ENCODE measurements around the gene GBP3.
"Not testable (repeated sequence)": the region's sequence is repeated elsewhere in the genome, so short reads cannot be mapped to it uniquely, and the experiment has no call there.

DNA sequence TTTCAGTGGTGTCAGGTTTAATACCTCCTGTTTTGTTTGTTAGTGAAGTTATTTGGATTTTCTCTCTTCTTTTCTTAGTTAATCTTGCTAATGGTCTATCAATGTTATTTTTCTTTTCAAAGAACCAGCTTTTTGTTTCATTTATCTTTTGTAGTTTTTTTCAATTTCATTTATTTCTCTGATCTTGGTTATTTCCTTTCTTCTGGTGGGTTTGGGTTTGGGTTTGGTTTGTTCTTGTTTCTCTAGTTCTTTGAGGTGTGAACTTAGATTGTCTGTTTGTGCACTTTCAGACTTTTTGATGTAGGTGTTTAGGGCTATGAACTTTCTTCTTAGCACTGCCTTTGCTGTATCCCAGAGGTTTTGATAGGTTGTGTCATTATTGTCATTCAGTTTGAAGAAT lies 20.5 kb downstream of the GBP3 start:
- TF ChIP-seq, protein P1, sequence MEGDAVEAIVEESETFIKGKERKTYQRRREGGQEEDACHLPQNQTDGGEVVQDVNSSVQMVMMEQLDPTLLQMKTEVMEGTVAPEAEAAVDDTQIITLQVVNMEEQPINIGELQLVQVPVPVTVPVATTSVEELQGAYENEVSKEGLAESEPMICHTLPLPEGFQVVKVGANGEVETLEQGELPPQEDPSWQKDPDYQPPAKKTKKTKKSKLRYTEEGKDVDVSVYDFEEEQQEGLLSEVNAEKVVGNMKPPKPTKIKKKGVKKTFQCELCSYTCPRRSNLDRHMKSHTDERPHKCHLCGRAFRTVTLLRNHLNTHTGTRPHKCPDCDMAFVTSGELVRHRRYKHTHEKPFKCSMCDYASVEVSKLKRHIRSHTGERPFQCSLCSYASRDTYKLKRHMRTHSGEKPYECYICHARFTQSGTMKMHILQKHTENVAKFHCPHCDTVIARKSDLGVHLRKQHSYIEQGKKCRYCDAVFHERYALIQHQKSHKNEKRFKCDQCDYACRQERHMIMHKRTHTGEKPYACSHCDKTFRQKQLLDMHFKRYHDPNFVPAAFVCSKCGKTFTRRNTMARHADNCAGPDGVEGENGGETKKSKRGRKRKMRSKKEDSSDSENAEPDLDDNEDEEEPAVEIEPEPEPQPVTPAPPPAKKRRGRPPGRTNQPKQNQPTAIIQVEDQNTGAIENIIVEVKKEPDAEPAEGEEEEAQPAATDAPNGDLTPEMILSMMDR (IDR thresholded peaks at IDR 0.05) = not testable (repeated sequence)
- TF ChIP-seq POLR2AphosphoS5 (IDR thresholded peaks at IDR 0.05) = not testable (repeated sequence)
